NCI-H2107 (cell line): ENCODE measurements around the gene CYSRT1.
"Not testable (repeated sequence)": the region's sequence is repeated elsewhere in the genome, so short reads cannot be mapped to it uniquely, and the experiment has no call there.

ENCODE experiments used
- DNase-seq: peaks from one replicate; lab custom pipeline; 2025; lab: John Stamatoyannopoulos, UW

CYSRT1 gene

DNA sequence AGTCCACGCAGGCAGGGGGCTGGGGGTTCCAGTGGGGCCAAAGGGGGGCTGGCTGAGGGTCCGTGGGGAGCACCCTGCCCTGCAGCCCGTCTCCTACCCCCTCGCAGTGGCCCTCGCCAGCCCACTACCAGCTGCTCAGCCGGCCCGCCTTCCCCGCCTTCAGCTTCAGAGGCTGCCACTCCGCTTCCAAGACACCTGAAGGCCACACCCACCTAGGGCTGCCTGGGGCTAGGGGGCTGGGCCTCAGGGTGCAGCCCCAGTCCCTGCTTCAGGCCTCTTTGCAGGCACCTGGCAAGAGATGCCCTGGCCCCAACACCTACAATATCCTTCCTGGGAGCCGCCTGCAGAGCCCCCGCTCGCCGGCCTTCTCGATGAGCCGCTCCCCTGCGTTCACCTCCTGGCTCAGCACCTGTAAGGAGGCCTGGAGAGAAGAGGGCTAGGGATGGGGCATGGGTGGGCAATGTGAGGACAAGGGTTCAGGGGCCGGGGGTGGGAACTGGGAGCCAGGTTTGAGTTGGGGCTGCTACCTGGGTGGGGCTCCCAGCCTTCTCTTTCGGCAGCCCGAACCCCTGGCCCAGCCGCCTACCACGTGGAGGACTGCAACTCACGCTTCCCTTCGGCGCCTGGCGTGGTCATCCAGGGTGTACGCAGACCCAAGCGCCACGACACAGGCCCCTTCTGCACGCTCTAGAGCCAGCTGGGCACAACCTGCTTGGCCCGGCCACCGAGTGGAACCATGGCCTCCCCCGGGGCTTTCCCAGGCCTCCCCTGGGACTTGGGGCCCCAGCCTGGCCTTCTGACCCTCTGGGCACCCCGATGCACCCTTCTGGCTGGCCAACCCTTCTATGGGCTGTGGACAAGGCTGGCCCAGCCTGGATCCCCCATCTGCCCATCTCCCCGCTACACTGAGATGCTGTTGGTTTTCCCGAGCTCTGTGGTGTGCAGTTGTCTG, 27.9 kb downstream of the CYSRT1 start:
- DNase-seq: no peak

DNA sequence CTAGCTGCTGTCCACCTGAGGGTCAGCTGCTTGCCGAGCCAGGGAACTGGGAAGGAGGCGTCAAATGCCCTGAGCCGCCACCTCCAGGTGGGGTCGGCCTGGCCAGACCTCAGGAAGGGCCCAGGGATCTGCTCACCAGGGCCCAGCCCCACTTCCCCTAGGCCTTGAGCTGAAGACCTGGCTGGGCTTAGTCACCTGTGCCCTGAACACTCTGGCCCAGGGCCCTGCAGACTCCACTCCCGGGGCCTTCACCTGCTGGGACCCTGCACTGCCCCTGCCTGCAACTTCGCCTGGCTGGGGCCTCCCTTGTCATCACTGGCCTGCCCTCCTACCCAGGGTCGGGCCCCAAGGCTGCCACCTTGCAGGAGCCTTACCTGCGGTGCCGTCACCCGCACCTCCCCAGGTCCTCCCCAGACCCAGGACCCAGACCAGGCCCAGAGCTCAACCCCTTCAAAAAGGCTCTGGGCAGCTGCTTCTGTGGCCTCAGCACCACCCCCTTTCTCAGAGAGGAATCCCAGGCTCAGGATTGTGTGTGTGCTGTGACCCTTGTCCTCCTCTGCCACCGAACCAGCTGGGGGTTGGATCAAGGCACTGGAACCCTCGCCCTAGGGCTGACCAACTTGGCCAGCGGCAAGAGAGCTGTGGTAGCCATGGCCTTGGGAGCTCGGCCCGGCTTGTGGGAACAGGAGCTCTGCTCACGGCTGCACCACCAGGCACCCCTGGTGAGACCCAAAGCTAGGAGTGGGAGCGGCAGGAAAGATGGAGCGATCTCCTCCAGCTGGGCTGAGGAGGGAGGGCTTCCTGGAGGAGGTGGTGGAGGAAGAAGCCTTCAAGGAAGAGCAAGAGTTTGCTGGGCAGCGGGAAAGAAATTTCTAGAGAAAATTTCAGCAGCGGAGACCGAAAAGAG, 29.0 kb downstream of the CYSRT1 start:
- DNase-seq: no peak

DNA sequence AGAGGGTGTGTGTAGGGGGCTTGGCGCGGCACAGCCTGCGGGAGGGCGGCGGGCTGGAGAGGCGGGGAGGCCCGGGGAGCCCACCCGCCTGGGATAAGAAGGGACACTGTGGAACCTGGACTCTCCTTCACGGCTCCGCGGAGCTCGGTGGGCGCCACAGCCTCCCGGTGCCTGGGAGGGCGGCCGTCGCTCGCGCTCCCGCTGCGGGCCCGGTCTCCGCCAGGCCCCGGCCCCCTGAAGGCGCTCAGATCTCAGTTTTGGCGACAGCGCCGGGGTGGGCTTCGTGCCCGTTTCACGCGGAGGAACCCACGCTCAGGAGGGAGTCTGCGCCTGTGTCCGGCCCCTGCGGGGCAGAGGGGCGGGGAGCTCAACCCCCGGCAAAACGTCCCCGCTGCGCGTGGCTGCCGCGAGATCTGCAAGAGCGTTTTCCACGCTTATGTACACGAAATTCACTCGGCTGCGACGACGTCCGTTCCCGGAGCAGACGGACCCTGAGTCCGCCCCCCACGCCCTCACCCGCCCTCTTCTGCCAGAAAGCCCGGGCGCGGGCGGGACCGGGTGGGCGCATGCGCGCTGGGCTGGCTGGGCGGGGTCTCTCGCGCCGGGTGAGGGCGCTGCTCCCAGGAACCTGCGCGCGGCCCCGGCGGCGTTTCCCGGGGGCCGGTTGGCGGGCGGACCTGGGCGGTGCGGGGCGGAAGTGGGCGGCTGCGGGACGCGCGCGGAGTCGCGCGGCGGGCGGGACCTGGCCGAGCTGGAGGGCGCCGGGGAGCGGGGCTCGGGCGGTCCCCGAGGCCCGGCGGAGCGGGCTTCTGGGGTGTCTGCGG, 29.9 kb downstream of the CYSRT1 start, which contains the start of gene NELFB:
TSS of gene NELFB (plus strand) at position 704 of the 824 bp plus-strand sequence.
- DNase-seq: peak; percentile 90

DNA sequence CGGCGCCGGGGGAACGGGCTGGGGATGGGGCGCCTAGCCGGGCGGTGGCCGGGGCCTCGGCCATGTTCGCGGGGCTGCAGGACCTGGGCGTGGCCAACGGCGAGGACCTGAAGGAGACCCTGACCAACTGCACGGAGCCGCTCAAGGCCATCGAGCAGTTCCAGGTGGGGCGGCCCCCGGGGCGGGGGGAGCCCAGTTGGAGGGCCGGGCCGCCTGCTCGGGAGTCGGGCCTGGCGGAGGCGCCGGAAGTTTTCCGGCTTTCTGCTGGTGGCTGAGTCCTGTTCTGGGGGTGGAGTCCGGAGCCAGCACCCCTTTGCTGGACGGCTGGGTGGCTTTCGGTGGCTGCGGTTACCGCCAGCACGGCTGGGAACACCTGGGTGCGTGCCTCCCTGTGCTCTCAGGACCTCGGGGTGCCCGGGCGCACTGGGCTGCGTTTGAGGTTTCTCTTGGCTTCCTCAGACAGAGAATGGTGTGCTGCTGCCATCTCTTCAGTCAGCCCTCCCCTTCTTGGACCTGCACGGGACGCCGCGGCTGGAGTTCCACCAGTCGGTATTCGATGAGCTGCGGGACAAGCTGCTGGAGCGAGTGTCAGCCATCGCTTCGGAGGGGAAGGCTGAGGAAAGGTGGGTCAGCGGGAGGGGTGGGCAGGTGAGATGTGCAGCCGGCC, 30.6 kb downstream of the CYSRT1 start:
- DNase-seq: no peak

DNA sequence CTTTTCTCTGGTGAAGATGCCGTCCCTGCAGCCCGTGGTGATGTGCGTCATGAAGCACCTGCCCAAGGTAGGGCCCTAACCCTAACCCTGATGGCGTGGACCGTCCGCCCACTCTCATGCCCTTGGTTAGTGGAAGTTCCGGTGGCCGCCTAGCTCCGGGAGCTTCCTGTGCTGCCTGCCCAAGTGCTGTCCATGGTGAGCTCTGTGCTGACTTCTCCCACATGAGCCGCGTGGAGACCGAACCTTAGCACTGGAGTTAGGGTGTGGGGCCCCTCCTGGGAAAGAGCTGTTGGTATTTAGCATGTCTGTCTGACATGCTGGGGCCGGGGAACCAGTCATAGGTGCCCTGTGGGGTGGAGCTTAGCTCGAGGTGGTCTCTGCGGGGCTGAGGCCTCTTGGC, 31.4 kb downstream of the CYSRT1 start:
- DNase-seq: no peak

DNA sequence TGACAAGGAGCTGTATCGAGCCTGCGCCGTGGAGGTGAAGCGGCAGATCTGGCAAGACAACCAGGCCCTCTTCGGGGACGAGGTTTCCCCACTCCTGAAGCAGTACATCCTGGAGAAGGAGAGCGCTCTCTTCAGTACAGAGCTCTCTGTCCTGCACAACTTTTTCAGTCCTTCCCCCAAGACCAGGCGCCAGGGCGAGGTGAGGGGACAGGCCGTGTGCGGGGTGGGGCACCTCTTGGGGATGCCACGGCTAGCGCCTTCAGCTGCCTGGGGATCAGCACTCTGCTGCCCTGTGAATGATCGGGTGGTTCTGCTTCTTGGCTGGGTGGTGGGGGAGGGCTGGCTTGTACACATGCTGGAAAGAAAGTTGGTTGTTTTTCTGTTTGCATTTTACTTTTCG, 31.9 kb downstream of the CYSRT1 start:
- DNase-seq: no peak

DNA sequence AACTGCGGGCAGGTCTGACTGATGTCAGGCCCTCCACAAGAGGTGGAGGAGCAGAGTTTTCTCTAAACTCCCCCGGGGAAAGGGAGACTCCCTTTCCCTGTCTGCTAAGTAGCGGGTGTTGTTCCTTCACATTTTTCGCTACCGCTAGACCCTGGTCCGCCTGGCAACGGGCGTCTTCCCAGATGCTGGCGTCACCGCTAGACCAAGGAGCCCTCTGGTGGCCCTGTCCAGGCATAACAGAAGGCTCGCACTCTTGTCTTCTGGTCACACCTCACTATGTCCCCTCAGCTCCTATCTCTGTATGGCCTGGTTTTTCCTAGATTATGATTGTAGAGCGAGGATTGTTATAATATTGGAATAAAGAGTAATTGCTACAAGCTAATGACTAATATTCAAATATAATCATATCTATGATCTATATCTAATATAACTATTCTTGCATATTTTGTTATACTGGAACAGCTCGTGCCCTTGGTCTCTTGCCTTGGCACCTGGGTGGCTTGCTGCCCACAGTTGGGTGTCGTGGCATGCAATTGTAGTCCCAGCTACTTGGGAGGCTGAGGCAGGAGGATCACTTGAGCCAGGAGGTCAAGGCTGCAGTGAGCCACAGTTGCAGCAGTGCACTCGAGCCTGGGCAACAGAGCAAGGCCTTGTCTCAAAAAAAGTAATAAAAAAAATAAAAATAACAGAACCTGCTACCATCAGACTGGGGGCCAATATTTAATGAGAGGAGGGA, 37.4 kb downstream of the CYSRT1 start:
- DNase-seq: not testable (repeated sequence)

DNA sequence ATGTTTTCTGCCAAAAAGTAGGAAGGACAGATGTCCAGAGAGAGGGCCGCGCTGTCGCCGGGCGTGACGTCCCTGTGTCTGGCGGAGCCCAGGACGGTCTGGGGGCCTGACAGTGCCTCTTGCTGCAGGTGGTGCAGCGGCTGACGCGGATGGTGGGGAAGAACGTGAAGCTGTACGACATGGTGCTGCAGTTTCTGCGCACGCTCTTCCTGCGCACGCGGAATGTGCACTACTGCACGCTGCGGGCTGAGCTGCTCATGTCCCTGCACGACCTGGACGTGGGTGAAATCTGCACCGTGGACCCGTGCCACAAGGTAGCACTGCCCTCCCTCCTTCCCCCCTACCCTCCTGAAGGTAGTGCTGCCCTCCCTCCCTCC, 37.9 kb downstream of the CYSRT1 start:
- DNase-seq: no peak

DNA sequence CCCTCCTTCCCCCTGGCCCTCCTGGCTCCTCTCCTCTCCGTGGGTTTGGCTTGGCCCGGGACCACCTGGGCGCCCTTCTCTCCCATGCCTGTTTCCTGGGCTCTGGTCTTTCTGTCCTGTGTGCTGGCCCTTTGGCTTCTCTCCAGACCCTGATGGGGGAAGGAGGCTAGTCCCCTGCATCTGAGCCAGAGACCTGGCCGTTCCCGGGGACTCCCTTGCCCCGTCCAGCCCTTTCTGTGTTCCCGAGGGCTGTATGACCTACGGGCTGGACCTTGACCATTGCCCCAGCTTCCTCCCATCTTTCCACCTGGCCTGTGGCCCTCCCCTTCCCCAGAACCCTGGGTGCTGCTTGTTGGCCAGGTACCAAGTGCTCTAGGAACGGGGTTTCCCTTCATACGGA, 38.5 kb downstream of the CYSRT1 start:
- DNase-seq: no peak

DNA sequence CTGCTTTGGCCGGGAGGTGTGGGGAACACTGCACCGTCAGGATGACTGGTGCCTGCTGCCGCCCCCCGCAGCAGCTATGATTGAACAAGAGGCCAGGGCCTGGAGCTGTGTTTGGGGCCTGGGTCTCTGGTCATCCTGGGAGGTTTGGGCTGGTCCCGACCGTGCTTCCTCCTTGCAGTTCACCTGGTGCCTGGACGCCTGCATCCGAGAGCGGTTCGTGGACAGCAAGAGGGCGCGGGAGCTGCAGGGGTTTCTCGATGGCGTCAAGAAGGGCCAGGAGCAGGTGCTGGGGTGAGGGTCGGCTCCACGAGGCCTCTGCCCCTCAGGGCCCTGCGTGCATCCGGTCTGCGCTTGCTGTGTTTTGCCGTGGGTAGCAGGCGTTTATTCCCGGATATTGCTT, 39.1 kb downstream of the CYSRT1 start:
- no peak for DNase-seq

DNA sequence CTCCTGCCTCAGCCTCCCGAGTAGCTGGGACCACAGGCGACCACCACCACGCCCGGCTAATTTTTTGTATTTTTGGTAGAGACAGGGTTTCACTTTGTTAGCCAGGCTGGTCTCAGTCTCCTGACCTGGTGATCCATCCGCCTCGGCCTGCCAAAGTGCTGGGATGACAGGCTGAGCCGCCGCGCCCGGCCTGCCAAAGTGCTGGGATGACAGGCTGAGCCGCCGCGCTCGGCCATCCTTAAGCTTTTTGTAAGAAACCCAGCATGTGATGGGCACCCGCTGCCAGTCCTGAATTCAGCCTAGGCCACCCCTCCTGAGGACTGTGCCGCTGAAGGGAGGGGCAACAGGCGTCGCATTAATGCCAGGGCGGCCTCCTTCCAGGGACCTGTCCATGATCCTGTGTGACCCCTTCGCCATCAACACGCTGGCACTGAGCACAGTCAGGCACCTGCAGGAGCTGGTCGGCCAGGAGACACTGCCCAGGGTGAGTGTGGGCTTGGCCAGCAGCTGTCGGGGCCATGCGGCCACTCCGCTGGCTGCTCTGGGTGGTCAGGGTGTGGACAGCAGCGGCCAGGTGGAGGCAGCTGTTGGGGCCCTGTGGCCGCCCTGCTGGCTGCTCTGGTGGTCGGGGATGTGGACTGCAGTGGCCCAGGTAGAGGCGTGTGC, 40.7 kb downstream of the CYSRT1 start:
- no peak for DNase-seq

DNA sequence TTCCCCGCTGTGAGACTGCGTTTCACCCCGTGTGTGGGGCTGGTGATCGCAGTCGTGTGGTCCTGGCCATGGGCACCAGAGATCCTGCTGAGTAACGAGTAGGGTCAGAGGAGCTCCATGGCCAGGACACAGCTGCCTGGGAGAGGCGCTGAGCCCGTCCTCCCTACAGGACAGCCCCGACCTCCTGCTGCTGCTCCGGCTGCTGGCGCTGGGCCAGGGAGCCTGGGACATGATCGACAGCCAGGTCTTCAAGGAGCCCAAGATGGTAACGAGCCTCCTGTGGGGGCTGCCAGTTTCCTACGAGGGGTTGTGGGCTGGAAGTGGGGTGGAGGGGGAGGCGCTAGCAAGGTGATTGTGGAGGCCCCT, 41.2 kb downstream of the CYSRT1 start:
- no peak for DNase-seq

DNA sequence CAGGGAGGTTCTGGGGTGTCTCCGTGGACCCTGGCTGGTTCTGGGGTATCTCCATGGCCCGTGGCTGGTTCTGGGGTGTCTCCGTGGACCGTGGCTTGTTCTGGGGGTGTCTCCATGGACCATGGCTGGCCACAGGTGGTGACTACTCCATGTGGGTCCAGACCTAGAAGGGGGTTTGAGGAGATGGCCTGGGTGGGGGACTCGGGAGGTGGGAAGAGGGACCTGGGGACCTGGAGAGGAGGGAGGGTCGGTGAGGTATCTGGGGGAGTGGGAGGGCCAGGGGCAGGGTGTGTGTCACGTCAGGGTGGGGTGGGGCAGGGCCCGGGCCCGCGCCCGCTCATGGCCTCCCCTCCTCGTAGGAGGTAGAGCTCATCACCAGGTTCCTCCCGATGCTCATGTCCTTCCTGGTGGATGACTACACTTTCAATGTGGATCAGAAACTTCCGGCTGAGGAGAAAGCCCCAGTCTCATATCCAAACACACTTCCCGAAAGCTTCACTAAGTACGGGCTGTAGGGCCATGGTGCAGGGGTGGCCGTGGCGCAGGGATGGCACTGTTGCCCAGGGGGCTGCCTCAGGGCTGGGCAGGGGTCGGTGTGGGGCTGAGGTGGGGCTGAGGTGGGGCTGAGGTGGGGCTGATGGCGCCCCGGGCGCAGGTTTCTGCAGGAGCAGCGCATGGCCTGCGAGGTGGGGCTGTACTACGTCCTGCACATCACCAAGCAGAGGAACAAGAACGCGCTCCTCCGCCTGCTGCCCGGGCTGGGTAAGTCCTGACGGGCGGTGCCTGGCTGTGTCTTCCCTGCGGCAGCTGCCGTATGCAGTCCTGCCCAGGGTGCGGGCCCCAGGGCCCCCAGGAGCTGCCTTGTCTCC, 41.8 kb downstream of the CYSRT1 start:
- no peak for DNase-seq

DNA sequence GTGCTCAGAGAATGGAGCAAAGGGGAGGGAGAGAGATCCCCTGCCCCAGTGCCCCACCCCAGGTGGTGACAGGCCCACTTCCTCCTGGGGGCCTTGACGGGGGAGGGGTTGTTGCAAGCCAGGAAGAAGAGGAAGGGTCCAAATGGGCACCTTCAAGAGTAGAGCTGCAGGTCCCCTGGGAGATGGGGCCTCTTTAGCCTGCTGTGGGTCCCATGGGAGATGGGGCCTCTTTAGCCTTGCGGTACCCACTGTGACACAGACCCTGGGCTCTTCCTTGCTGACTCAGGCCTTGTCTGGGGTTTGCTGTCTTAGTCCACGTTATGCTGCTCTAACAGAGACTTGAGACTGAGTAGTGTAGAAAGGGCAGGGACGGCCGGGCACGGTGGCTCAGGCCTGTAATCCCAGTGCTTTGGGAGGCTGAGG, 43.0 kb downstream of the CYSRT1 start:
- DNase-seq: no peak

DNA sequence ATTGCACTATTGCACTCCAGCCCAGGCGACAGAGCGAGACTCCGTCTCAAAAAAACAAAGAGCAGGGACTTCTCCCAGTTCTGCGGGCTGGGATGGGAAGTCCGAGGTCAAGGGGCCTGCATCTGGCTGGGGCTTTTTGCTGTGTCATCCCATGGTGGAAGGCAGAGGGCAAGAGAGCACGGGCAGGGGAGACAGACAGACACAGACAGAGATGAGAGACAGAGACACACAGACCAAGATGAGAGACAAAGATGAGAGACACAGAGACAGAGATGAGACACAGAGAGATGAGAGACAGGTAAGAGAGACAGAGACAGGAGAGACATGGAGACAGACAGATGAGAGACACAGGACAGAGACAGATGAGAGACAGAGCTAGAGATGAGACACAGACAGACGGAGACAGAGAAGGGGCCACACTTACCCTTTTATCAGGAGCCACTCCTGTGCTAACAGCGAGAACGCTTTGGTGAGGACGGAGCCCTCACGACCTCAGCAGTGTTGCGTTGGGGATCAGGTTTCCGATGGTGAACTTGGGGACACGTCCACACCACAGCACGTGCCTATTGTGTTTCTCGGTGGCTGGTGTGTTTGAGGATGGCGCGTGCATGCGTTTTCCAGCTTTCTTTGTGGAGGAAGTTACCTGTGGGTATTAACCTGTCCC, 43.7 kb downstream of the CYSRT1 start:
- DNase-seq: no peak

DNA sequence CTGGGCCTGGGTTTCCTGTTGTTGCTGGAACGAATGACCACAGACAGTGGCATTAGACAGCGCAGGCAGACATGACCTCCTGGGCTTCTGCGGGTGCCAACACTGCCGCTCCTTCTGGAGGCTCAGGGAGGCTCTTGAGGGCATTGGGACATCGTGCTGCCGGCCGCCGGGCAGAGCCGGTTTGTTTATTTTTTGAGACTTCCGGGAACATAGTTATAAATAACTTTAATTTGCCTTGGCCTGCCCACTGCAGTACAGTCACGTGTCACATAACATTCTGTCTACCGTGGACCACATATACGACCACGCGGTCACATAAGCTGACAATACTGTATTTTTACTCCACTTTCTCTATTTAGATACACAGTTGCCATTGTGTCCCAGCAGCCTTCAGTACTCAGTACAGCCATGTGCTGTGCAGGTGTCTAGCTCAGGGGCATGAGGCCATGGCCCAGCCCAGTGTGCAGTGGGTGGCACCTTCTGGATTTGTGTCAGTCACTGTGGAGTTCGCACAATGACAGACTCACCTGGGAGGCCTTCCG, 44.3 kb downstream of the CYSRT1 start:
- no peak for DNase-seq

DNA sequence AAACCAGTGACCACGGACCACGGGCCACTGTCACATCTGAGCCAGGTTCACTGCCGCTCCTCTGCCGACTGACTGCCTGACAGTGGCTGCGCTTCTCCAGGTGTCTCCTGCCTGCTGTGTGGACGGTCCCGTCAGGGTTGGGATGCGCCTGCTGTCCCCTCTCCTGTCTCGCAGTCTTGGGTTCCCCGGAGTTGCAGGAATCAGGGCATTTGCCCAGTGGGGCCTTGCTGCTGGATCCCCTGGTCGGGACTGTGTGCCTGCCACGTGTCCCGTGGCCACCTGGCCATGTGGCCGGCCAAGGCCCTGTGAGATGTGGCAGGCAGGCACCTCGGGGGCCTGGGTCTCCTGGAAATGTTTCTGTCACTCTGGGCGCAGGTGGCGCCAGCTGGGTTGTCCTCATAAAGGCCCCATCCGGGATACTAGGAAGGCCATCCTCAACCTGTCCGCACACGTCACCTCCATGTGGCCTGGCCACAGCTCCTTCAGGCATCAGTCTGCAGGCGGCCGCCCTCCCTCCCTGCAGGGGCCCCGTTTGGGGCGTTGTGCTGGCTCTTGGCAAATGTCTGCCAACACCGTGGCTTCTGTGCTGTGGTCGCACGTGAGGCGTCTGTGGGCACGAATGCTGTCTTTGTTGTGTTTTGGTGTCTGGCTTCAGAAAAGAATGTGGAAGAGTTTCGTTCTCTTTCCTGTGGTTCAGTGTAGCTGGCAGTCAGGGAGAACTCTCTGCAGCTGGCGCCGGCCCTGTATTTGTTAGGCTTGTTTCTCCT, 46.1 kb downstream of the CYSRT1 start:
- DNase-seq: no peak

DNA sequence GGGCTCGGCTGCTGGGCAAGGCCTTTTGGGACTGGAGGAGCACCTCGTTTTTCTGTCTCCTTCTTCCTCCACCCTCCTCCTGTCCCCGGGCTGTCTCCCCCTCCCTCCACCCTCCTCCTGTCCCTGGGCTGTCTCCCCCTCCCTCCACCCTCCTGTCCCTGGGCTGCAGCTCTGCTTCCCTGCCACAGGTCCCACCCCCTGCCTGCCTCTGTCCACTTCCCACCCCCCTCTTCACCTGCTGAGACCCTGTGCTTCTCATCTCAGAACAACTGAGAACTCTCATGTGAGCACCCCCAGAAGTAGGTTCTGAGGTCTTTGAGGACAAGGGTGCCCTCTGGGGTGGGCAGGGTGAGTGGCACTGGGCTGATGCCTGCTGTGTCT, 46.7 kb downstream of the CYSRT1 start:
- DNase-seq: no peak
